Tongue (tissue), 2 donors: ENCODE measurements around the gene SMG6. TPM values are rescaled to one million over a fixed set of nuclear protein-coding genes. Genes with fewer than 3 reads are reported as not detected.

Source experiments
- DNase-seq: peaks from one replicate; pipeline ENCODE4 v3.0.0-alpha.2; 2015
- total RNA-seq: library from RNA; depleted of rRNA; stranded (reverse); fragments of >200 nt; gene quantifications from one replicate; pipeline ENCODE4 v1.2.3, GENCODE V29; 2014

The SMG6 gene
- total RNA-seq, 1 donor from 2014 or later = 42.9 TPM

- peak; percentile 77 for DNase-seq
These were observed 200.4 kb downstream of the SMG6 start for GRCh38 chr17:2102931-2103809.

- DNase-seq = no peak
These were observed 201.9 kb downstream of the SMG6 start for GRCh38 chr17:2101448-2102257.

GRCh38 chr17:2095536-2095910 lies 208.1 kb downstream of the SMG6 start:
- no peak for DNase-seq

- DNase-seq = peak; percentile 64
These were observed 208.6 kb downstream of the SMG6 start for GRCh38 chr17:2094891-2095535.

- DNase-seq = no peak
These were observed 210.2 kb downstream of the SMG6 start for GRCh38 chr17:2093349-2093748.

- no peak for DNase-seq
These were observed 211.3 kb downstream of the SMG6 start for GRCh38 chr17:2092253-2092652.

GRCh38 chr17:2090804-2091534 lies 212.6 kb downstream of the SMG6 start:
- peak; percentile 80 for DNase-seq

- DNase-seq = no peak
These were observed 213.4 kb downstream of the SMG6 start for GRCh38 chr17:2090210-2090641.

- DNase-seq = peak; percentile 70
These were observed 214.6 kb downstream of the SMG6 start for GRCh38 chr17:2089021-2089422.

- DNase-seq = no peak
These were observed 215.9 kb downstream of the SMG6 start for GRCh38 chr17:2087597-2088211.

GRCh38 chr17:2086306-2086705 lies 217.3 kb downstream of the SMG6 start:
- DNase-seq = no peak

GRCh38 chr17:2085648-2085949 lies 218.0 kb downstream of the SMG6 start:
- peak; percentile 69 for DNase-seq

GRCh38 chr17:2084766-2085647 lies 218.6 kb downstream of the SMG6 start:
- peak; percentile 78 for DNase-seq

GRCh38 chr17:2084036-2084765 lies 219.4 kb downstream of the SMG6 start:
- DNase-seq = no peak

- no peak for DNase-seq
These were observed 220.0 kb downstream of the SMG6 start for GRCh38 chr17:2083613-2084035.

- no peak for DNase-seq
These were observed 221.4 kb downstream of the SMG6 start for GRCh38 chr17:2082003-2082781.

- no peak for DNase-seq
These were observed 222.0 kb downstream of the SMG6 start for GRCh38 chr17:2081564-2081963.

GRCh38 chr17:2077040-2077439 lies 226.5 kb downstream of the SMG6 start:
- no peak for DNase-seq
